WTC11 (cell line): ENCODE results near the gene EEFSEC. TPM values are rescaled to one million over a fixed set of nuclear protein-coding genes. Genes with fewer than 3 reads are reported as not detected.

ENCODE experiments used
- ATAC-seq: fragments of 200-7000 bp; cut with Tn5 transposase; 2 replicates; pipeline ENCODE4 v1.10.0; 2021; ENCODE audit warnings: mild to moderate bottlenecking, moderate library complexity
- CTCF ChIA-PET: fragments of 300-600 bp; sonication (Branson Sonifier 250); formaldehyde crosslinking; loops from one replicate; lab custom pipeline; 2021; ENCODE audit warnings: antibody characterized with exemption; lab: Charles Lee
- POLR2A ChIA-PET: fragments of 350-600 bp; sonication (Branson Sonifier 250); formaldehyde crosslinking; loops from one replicate; lab custom pipeline; 2021; ENCODE audit warnings: antibody characterized with exemption; lab: Charles Lee
- DNase-seq: peaks from one replicate; pipeline ENCODE4 v3.0.0; 2021; ENCODE audit warnings: low spot score
- H3K27ac Mint-ChIP-seq: 2 replicates; pipeline ENCODE4 v1.8.0; 2021; ENCODE audit warnings: mixed read lengths
- H3K27me3 Mint-ChIP-seq: 2 replicates; pipeline ENCODE4 v1.8.0; 2021; ENCODE audit warnings: low read depth, mild to moderate bottlenecking, moderate library complexity, mixed read lengths
- H3K36me3 Mint-ChIP-seq: 2 replicates; pipeline ENCODE4 v1.8.0; 2021; ENCODE audit warnings: mixed read lengths
- H3K4me1 Mint-ChIP-seq: 2 replicates; pipeline ENCODE4 v1.8.0; 2022; ENCODE audit warnings: mixed read lengths
- H3K4me3 Mint-ChIP-seq: 2 replicates; pipeline ENCODE4 v1.8.0; 2021; ENCODE audit warnings: mild to moderate bottlenecking, moderate library complexity, mixed read lengths
- H3K9me3 Mint-ChIP-seq: 2 replicates; pipeline ENCODE4 v1.8.0; 2021; ENCODE audit warnings: mixed read lengths
- E2F1 ChIP-seq: sonication (generic); formaldehyde crosslinking; IDR thresholded peaks from 2 replicates; pipeline ENCODE4 v1.8.0; 2022; ENCODE audit warnings: mild to moderate bottlenecking, missing genetic modification reagents
- ESRRA ChIP-seq: sonication (generic); formaldehyde crosslinking; IDR thresholded peaks from 2 replicates; pipeline ENCODE4 v1.8.1; 2022; ENCODE audit warnings: mild to moderate bottlenecking, missing genetic modification reagents, borderline replicate concordance
- JUN ChIP-seq: sonication (generic); formaldehyde crosslinking; IDR thresholded peaks from 2 replicates; pipeline ENCODE4 v1.8.0; 2023; ENCODE audit warnings: mild to moderate bottlenecking, missing genetic modification reagents
- MLX ChIP-seq: sonication (generic); formaldehyde crosslinking; IDR thresholded peaks from 2 replicates; pipeline ENCODE4 v1.8.1; 2023; ENCODE audit warnings: mild to moderate bottlenecking, missing genetic modification reagents, moderate library complexity
- RORB ChIP-seq: fragments of 250-450 bp; sonication (Bioruptor Pico); IDR thresholded peaks from 2 replicates; pipeline ENCODE4 v1.9.0; 2021; ENCODE audit warnings: mild to moderate bottlenecking
- SMAD3 ChIP-seq: sonication (generic); formaldehyde crosslinking; IDR thresholded peaks from 2 replicates; pipeline ENCODE4 v1.8.0; 2022; ENCODE audit warnings: missing genetic modification reagents, mild to moderate bottlenecking, borderline replicate concordance
- TCF7 ChIP-seq: sonication (generic); formaldehyde crosslinking; IDR thresholded peaks from 2 replicates; pipeline ENCODE4 v1.8.0; 2022; ENCODE audit warnings: mild to moderate bottlenecking, low read depth, missing genetic modification reagents, moderate library complexity
- ZNF121 ChIP-seq: sonication (generic); formaldehyde crosslinking; IDR thresholded peaks from 2 replicates; pipeline ENCODE4 v1.8.0; 2023; ENCODE audit warnings: missing genetic modification reagents
- ZNF396 ChIP-seq: fragments of 250-450 bp; sonication (Bioruptor Pico); IDR thresholded peaks from 2 replicates; pipeline ENCODE4 v1.8.0; 2021; ENCODE audit warnings: mild to moderate bottlenecking, moderate library complexity, borderline replicate concordance
- ZNF671 ChIP-seq: fragments of 250-450 bp; sonication (Bioruptor Pico); IDR thresholded peaks from 2 replicates; pipeline ENCODE4 v1.8.0; 2021; ENCODE audit warnings: mild to moderate bottlenecking
- total RNA-seq: library from RNA; stranded (reverse); gene quantifications from 3 replicates; pipeline ENCODE4 v1.2.3, GENCODE V29; 2021
- TF ChIP-seq, protein P1 (sequence below): sonication (generic); formaldehyde crosslinking; IDR thresholded peaks from 2 replicates; pipeline ENCODE4 v1.8.0; 2022; ENCODE audit warnings: mild to moderate bottlenecking, missing genetic modification reagents
- TF ChIP-seq, protein P2 (sequence below): fragments of 250-450 bp; sonication (Bioruptor Pico); IDR thresholded peaks from 2 replicates; pipeline ENCODE4 v1.9.0; 2021; ENCODE audit warnings: mild to moderate bottlenecking, borderline replicate concordance
- TF ChIP-seq, protein P3 (sequence below): sonication (generic); formaldehyde crosslinking; IDR thresholded peaks from 2 replicates; pipeline ENCODE4 v1.8.1; 2023; ENCODE audit warnings: mild to moderate bottlenecking, missing genetic modification reagents, moderate library complexity
- TF ChIP-seq, protein P4 (sequence below): sonication (generic); formaldehyde crosslinking; IDR thresholded peaks from 2 replicates; pipeline ENCODE4 v1.8.1; 2023; ENCODE audit warnings: mild to moderate bottlenecking, missing genetic modification reagents
- TF ChIP-seq, protein P5 (sequence below): fragments of 250-450 bp; sonication (Bioruptor Pico); IDR thresholded peaks from 2 replicates; pipeline ENCODE4 v1.9.0; 2021; ENCODE audit warnings: mild to moderate bottlenecking

EEFSEC gene
- total RNA-seq, 1 experiment from 2014 or later, result 13.7 TPM

DNA sequence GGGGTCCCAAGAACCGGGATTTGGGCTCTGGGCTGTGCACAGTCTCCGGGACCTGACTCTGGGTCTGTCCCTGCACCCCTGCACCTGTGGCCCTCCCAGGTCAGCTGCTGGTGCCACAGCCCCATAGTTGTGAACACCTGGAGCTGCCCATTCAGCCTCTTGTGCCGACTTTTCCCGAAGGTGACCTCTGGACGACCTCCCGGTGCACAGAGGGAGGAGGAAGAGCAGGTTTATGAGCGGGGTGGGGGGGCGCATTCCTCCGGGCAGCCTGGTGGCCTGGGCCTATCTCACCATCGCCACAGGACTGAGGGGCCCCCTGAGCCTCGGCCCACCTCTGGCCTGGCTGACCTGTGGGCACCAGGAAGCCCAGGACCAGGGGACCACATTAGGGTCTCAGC, 268.2 kb downstream of the EEFSEC start:
- H3K4me3 Mint-ChIP-seq, result no peak overlapping the region
- no peak overlapping the region for H3K27ac Mint-ChIP-seq
- TF ChIP-seq SMAD3 (no peak), ZNF671 (CRISPR knock-in tag) (no peak)
- H3K9me3 Mint-ChIP-seq, result peaks cover 5% of the 10 kb centered on the region
- CTCF ChIA-PET, result interaction anchor here (0.7 to 1.5 kb wide), 3 partner anchors 17 to 62 kb away, joined by 3 to 6 read pairs (median 4); no protein-coding TSS in a partner anchor
- DNase-seq (no peak), ATAC-seq (no peak)
- no peaks in the 10 kb centered on the region for H3K36me3 Mint-ChIP-seq
- H3K27me3 Mint-ChIP-seq, result peaks cover 15% of the 10 kb centered on the region
- peaks cover 4% of the 10 kb centered on the region for H3K4me1 Mint-ChIP-seq
- POLR2A ChIA-PET, result no interaction called here

DNA sequence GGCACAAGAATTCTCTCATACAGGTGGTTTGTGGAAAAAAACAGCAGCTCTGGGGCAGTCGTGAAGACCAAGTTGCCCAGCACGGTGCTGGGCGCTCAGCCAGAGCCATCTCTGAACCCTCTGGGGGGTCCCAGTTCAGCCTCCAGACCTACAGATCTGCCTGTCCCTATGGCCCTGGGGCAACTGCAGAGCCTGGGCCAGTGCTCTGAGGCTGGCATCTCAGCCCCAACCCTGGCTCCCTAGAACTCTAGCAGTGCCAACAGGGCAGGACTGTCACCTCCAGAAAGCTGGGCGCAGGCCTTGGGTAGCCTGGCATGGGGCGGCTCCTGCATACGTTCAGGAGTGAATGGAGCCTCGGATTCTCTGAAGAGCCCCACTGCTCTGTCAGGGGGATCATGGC, 268.7 kb downstream of the EEFSEC start:
- ChIA-PET POLR2A (no interaction called here), CTCF (interaction anchor here (0.7 to 1.5 kb wide), 3 partner anchors 16 to 61 kb away, joined by 3 to 6 read pairs (median 4); no protein-coding TSS in a partner anchor)
- DNase-seq, result no peak
- TF ChIP-seq, protein P1, sequence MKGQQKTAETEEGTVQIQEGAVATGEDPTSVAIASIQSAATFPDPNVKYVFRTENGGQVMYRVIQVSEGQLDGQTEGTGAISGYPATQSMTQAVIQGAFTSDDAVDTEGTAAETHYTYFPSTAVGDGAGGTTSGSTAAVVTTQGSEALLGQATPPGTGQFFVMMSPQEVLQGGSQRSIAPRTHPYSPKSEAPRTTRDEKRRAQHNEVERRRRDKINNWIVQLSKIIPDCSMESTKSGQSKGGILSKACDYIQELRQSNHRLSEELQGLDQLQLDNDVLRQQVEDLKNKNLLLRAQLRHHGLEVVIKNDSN, result no peak
- Mint-ChIP-seq H3K36me3 (no peaks in the 10 kb centered on the region), H3K27me3 (peaks cover 20% of the 10 kb centered on the region), H3K27ac (no peak overlapping the region), H3K9me3 (peaks cover 5% of the 10 kb centered on the region), H3K4me1 (peaks cover 5% of the 10 kb centered on the region), H3K4me3 (no peak overlapping the region)
- no peak for ATAC-seq

GRCh38 chr3:128422762-128423524, 269.7 kb downstream of the EEFSEC start:
- DNase-seq (no peak), ATAC-seq (no peak)
- no peaks in the 10 kb centered on the region for H3K36me3 Mint-ChIP-seq
- peaks cover 30% of the 10 kb centered on the region for H3K27me3 Mint-ChIP-seq
- TF ChIP-seq, protein P2, sequence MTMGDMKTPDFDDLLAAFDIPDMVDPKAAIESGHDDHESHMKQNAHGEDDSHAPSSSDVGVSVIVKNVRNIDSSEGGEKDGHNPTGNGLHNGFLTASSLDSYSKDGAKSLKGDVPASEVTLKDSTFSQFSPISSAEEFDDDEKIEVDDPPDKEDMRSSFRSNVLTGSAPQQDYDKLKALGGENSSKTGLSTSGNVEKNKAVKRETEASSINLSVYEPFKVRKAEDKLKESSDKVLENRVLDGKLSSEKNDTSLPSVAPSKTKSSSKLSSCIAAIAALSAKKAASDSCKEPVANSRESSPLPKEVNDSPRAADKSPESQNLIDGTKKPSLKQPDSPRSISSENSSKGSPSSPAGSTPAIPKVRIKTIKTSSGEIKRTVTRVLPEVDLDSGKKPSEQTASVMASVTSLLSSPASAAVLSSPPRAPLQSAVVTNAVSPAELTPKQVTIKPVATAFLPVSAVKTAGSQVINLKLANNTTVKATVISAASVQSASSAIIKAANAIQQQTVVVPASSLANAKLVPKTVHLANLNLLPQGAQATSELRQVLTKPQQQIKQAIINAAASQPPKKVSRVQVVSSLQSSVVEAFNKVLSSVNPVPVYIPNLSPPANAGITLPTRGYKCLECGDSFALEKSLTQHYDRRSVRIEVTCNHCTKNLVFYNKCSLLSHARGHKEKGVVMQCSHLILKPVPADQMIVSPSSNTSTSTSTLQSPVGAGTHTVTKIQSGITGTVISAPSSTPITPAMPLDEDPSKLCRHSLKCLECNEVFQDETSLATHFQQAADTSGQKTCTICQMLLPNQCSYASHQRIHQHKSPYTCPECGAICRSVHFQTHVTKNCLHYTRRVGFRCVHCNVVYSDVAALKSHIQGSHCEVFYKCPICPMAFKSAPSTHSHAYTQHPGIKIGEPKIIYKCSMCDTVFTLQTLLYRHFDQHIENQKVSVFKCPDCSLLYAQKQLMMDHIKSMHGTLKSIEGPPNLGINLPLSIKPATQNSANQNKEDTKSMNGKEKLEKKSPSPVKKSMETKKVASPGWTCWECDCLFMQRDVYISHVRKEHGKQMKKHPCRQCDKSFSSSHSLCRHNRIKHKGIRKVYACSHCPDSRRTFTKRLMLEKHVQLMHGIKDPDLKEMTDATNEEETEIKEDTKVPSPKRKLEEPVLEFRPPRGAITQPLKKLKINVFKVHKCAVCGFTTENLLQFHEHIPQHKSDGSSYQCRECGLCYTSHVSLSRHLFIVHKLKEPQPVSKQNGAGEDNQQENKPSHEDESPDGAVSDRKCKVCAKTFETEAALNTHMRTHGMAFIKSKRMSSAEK (CRISPR knock-in tag), result no peak
- TF ChIP-seq, protein P3, sequence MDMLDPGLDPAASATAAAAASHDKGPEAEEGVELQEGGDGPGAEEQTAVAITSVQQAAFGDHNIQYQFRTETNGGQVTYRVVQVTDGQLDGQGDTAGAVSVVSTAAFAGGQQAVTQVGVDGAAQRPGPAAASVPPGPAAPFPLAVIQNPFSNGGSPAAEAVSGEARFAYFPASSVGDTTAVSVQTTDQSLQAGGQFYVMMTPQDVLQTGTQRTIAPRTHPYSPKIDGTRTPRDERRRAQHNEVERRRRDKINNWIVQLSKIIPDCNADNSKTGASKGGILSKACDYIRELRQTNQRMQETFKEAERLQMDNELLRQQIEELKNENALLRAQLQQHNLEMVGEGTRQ (CRISPR knock-in tag), result peak; percentile 59
- peaks cover 14% of the 10 kb centered on the region for H3K4me1 Mint-ChIP-seq
- ChIA-PET POLR2A (no interaction called here), CTCF (interaction anchor here (5.6 kb wide), 1 partner anchor 74 kb away, joined by 54 read pairs; no protein-coding TSS in a partner anchor)
- H3K27ac Mint-ChIP-seq, result no peak overlapping the region
- no peak overlapping the region for H3K4me3 Mint-ChIP-seq
- H3K9me3 Mint-ChIP-seq, result peaks cover 5% of the 10 kb centered on the region

DNA sequence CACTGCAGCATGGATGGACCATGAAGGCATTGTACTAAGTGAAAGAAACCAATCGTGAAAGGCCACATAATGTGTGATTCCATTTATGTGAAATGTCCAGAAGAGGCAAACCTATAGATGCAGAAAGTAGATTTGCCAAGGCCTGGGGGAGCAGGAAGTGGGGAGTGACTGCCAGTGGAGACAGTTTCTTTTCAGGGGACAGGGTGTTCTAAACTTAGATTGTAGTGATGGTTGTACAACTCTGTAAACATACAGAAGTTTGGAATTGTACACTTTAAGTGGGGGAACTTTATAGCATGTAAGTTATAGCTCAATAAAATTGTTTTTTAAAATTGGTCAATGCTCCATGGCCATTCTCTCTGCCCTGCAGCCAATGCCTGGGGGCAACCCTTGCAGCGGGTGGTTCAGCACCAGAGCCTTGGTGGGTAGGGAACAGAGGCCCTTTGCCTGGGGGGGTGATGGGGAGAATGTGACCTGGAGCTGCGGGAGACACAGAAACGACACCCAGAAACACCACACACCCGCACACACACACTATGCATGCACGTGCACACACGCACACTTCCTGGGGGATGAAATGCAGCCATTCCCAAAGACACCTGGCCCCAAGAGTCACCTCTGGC, 270.4 kb downstream of the EEFSEC start:
- DNase-seq, result no peak
- H3K4me3 Mint-ChIP-seq, result no peak overlapping the region
- ChIA-PET CTCF (interaction anchor here (5.6 kb wide), 1 partner anchor 73 kb away, joined by 54 read pairs; no protein-coding TSS in a partner anchor), POLR2A (no interaction called here)
- peaks cover 5% of the 10 kb centered on the region for H3K9me3 Mint-ChIP-seq
- ATAC-seq, result no peak
- peaks cover 21% of the 10 kb centered on the region for H3K4me1 Mint-ChIP-seq
- H3K27ac Mint-ChIP-seq, result no peak overlapping the region
- H3K36me3 Mint-ChIP-seq, result no peaks in the 10 kb centered on the region
- H3K27me3 Mint-ChIP-seq, result peaks cover 36% of the 10 kb centered on the region
- no peak for TF ChIP-seq TCF7 (CRISPR knock-in tag)
- TF ChIP-seq ZNF396 (CRISPR knock-in tag), result no peak
- TF ChIP-seq, protein P4, sequence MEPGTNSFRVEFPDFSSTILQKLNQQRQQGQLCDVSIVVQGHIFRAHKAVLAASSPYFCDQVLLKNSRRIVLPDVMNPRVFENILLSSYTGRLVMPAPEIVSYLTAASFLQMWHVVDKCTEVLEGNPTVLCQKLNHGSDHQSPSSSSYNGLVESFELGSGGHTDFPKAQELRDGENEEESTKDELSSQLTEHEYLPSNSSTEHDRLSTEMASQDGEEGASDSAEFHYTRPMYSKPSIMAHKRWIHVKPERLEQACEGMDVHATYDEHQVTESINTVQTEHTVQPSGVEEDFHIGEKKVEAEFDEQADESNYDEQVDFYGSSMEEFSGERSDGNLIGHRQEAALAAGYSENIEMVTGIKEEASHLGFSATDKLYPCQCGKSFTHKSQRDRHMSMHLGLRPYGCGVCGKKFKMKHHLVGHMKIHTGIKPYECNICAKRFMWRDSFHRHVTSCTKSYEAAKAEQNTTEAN, result no peak
- no peak for TF ChIP-seq RORB
- TF ChIP-seq, protein P5, sequence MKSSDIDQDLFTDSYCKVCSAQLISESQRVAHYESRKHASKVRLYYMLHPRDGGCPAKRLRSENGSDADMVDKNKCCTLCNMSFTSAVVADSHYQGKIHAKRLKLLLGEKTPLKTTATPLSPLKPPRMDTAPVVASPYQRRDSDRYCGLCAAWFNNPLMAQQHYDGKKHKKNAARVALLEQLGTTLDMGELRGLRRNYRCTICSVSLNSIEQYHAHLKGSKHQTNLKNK, result no peak
- TF ChIP-seq ESRRA (CRISPR knock-in tag), result no peak
- no peak for TF ChIP-seq E2F1 (CRISPR knock-in tag)
- TF ChIP-seq ZNF121 (CRISPR knock-in tag), result no peak
- TF ChIP-seq MLX (CRISPR knock-in tag), result no peak
- no peak for TF ChIP-seq JUN
